NOMO-1 (cell line): ENCODE results near the gene TMTC4.
"Not testable (repeated sequence)": the region's sequence is repeated elsewhere in the genome, so short reads cannot be mapped to it uniquely, and the experiment has no call there.

Source experiments
- DNase-seq, 2 experiments: peaks; one replicate each; lab custom pipeline; 2025; ENCODE audit not compliant: unreplicated experiment in 2 of 2; lab: John Stamatoyannopoulos, UW

TMTC4 gene

GRCh38 chr13:100589178-100589725, 85.3 kb downstream of the TMTC4 start:
- no peak for DNase-seq

DNA sequence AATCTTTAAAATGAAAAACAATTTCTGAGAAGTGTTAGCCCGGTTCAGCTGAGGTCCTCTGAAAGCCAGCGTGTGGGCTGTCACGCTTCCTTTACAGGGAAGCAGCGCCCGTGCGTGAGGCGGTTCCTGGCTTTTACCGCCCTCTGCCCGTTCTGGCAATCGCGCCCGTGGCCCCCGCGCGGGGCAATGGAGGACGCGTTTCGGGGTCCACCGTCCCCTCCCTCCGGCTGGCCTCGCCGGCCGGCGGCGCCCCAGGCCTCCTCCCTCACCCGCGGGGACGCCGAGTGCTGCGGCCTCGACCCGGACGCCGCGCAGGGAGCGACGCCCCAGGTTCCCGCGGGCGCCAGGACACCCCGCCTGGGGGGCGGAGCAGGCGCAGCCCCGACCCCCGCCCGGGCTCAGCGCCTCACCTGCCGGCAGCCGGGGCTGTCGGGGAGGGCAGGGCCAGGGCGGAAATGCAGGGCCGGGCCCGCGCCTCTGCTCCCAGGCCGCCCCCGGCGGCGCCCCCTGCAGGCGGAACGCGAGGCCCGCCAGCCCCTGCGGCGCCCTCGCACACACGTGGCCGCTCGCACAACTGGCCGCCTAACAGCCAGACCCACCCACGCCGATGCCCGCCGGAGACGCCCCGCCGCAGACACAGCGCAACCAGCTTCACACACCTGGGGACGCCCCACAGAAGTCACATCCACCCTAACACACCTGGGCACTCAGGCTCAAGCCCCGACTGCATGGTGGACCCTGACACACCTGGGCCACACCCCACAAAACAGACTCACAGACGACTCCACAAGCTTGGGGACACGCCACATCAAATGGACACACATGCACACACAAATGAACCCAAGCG, 86.0 kb downstream of the TMTC4 start, which contains the start of gene GGACT:
Gene GGACT, minus strand, starts transcription at position 459 of the 847 bp plus-strand sequence. CDS start 56,198 bp downstream, outside the sequence.
- peak; percentile 57 to 82 for DNase-seq

DNA sequence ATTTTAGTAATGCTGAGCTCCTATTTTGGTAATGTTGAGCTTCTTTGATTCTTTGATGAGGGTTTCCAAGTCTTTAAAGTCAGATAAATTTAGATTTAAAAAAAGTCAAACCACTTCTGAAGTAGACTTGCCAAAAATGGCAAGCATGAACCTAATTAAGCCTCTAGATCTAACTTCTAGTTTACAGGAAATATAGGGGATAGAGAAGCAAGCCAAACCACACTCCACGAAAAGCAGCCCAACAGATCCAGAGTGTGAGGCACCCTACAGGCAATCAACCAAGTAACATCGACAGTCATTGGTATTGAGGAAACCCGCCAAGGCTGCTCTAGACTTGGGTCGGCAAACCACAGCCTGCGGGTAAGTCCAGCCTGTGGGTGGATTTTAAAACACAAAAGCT, 89.7 kb downstream of the TMTC4 start:
- no peak for DNase-seq

DNA sequence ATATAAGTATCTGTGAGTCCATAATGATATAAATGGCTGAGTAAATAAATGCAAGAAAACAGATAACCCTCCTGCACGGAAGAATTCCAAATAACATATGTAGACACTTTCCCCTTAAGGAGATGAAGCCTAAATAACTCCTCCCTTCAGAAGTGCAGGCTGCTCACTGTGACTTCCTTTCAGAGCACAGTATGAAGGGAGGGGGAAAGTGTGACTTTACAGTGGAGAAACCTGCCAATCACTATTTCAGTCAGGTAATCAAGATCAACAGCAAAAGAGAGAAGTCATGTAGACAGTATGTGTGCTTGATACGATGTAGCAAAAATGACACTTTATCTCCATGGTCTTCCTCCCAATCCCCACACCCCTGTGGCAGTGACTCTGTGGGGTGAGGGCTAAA, 93.1 kb downstream of the TMTC4 start:
- DNase-seq, result no peak

- no peak for DNase-seq
These were observed 93.6 kb downstream of the TMTC4 start for GRCh38 chr13:100581030-100581429.

DNA sequence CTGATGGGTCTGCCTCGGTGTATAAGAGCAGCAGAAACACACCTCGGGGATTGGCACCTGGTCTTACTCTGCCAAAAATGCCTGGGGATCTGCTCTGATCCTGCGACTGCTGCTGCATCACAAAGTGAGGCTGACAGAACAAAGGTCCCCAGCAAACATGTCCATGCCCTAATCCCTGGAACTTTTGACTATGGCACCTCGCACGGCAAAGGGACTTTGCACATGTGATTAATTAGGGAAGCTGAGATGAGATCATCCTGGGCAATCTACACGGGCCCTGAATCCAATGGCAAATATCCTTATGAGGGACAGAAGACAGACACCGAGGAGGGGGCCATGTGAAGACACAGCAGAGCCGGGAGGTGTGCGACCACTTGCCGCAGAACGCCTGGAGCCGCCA, 94.5 kb downstream of the TMTC4 start:
- no peak for DNase-seq

DNA sequence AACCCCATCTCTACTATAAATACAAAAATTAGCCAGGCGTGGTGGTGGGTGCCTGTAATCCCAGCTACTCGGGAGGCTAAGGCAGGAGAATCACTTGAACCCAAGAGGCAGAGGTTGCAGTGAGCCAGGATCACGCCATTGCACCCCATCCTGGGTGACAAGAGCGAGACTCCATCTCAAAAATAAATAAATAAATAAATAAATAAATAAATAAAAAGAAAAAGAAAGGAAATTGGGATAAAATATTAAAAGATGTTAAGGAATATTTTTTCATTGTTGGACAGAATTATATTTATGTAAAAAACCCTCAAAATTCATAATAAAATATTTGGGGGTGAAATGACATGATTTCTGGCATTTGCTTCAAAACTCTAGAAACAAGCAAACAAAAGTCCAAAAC, 97.4 kb downstream of the TMTC4 start:
- DNase-seq, result not testable (repeated sequence)

DNA sequence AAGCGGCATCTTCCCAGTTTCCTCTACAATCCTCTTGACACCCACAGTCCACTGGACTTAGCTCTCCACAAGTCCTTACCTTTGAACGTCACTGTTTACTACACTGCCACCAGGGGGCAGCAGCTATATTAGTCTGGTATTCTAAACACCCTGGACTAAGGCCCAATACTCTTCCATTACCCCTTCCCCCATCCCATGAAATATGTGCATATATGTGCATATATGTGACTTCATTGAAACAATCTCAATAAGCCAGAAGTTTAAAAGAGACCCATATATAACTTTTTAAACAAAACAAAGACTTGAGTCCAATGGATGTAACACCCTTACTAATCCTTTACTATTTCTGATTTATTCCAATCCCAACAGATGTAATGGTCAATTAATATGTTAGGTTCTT, 101.5 kb downstream of the TMTC4 start:
- DNase-seq, result peak; percentile 25 to 65

DNA sequence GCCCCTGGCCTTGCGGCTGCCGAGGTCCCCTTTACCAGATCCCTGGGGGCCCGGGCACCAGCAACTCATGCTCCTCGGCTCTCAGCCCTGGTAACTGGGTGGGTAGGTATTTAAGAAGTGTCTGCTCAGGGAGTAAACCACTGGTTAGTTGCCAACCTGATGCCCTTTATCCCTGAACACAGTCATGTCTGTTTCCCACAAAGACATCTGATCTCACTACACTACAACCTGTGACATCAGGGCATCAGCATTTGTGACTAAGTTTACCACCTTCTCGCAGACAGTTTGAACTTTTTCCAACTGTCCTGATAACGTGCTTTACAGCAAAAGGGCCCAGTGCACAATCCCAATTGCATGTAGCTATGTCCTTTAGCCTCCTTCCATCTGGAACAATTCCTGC, 108.1 kb downstream of the TMTC4 start:
- DNase-seq, result no peak

GRCh38 chr13:100565286-100565685, 109.3 kb downstream of the TMTC4 start:
- DNase-seq, result no peak

DNA sequence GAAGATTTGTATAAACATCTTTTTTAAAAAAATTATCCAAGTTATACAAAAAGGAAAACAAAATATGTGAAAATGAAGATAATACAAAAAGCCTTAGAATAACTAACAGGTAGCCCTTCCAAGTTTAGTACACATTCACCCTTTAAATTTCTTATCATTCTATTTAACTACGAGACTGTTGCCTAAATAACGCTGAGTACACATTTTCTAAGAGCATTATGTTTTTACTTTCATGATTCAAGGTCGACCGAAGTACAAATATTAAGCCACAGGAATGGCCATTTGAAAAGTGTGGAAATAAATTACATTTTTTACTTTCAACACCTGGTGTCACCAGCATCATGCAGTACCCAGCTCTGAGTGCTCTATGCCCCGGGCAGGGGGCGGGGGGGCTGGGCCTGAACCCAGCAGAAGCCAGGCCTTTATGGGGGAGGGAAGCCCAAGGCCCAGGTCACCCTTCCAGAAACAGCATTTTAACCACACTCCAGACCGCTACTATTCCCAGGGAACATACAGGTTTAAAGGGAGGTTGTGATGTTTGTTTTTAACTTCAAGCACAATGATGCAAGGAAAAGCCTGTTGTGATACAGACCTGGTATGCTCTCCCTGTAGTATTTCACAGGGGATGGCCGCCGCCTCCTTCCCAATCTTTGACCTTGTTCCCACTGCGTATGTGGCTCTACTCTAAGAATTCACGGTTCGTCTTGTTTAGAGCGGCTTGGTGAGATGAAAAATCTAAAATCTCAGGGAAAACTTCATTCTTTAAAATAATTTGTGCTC, 110.0 kb downstream of the TMTC4 start:
- DNase-seq, result no peak

DNA sequence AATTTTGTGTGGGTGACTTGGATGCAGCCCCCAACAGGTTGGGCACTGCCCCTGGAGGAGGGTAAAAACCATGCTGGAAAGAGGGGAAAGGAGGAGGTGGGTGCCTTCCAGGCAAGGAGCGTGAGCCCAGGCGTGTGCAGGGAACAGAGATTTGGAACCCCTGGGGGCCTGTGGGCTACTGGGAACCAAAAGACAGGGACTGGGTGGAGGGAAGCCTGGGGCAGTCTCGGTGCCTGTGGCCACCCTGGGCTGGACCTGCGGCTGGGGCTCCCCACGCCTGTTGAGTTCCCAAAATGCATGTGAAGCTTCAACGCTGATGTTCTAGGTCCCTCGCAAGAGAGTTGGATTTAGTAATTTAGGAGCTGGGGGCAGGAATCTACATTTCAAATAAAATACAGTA, 110.8 kb downstream of the TMTC4 start:
- DNase-seq, result no peak

- DNase-seq, result no peak
These were observed 112.9 kb downstream of the TMTC4 start for GRCh38 chr13:100561599-100562204.

DNA sequence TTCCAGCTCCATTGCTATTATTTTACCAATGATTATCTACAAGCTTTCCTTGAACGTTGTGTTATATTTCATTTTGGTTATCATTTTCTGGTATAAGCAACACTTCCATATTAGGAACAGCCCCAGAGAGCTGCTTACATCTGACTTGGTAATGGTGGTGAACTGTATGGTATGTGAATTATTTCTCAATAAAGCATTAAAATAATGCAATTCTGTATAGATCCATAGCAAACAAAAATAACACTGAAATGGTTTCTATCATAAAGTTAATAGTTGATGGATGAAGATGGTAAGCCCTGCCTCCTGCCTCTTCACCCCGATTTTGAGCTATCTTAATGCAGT, 113.5 kb downstream of the TMTC4 start:
- DNase-seq, result no peak

DNA sequence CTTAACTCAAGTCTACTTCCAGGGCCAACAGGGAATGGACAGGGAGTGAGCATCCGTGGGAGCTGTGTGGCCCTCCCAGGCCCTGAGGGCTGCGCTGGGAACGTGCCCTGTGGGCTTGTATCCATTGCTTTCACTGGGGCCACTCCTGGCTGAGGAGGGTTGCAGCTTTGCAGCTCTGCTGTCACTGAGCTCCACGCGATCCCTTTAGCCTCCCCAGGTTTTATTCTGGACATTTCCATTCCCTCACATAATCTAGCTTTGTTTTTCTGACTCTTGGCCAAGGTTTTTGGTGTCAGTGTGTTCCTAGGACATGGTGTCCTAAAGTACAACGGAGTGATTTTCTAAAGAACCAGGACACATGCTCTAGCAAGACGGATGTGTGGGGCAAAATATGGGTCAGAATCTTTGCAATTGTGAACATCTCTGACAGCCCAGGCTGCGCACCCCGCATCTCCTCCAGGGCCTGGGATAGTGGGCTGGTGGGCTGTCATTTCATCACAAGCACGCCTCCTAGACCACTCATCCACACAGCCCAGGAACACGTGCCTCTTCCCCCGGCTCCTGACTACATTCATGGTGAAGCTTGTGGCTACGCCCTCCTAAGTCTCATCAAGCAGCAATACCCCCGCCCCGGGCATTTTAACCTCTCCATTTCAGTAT, 114.0 kb downstream of the TMTC4 start:
- no peak for DNase-seq

DNA sequence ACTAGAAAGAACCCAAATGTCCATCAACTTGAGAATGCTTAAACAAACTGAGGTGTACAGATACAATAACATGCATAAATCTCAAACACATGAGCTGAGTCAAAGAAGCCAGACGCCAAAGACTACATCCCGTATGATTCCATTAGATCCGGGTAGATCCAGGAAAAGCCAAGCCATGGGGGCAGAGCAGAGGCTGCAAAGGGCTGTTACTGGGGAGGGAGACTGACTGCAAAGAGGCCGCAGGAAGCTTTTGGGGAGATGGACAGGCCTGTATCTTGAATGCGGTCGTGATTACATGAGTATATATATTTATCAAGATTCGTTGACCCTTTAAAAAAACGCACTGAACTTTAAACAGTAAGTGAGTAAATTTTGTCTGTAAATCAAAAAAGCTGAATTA, 114.7 kb downstream of the TMTC4 start:
- DNase-seq, result no peak
